ENCODE results near the gene KRTAP16-1.
"Not testable (repeated sequence)": the region's sequence is repeated elsewhere in the genome, so short reads cannot be mapped to it uniquely, and the experiment has no call there.

The KRTAP16-1 gene

GRCh38 chr17:41304091-41304490 is 5.0 kb downstream of the KRTAP16-1 start:
- no peak for DNase-seq (ENCODE audit: low read depth, low spot score)
- H3K27ac ChIP-seq = no peak overlapping the region

- H3K27ac ChIP-seq = no peak overlapping the region
- DNase-seq (ENCODE audit: low read depth, low spot score) = no peak
Measured at GRCh38 chr17:41302981-41303380, 6.1 kb downstream of the KRTAP16-1 start.

GRCh38 chr17:41301916-41302901 is 6.9 kb downstream of the KRTAP16-1 start, which contains the start of gene KRTAP29-1:
TSS of gene KRTAP29-1 (minus strand) at chr17:41302851. CDS start at chr17:41302851, 0 bp downstream.
- H3K27ac ChIP-seq = peak within 1 kb of the TSS; percentile 82
- DNase-seq (ENCODE audit: low read depth, low spot score) = no peak

GRCh38 chr17:41301204-41301790 is 7.8 kb downstream of the KRTAP16-1 start:
- peak; percentile 48 for DNase-seq (ENCODE audit: low read depth, low spot score)
- H3K27ac ChIP-seq = peak overlapping the region; percentile 82

GRCh38 chr17:41298458-41299135 is 10.5 kb downstream of the KRTAP16-1 start:
- H3K27ac ChIP-seq = no peak overlapping the region
- no peak for DNase-seq (ENCODE audit: low read depth, low spot score)

- DNase-seq (ENCODE audit: low read depth, low spot score) = no peak
- no peak overlapping the region for H3K27ac ChIP-seq
Measured at GRCh38 chr17:41296846-41297245, 12.3 kb downstream of the KRTAP16-1 start.

- no peak overlapping the region for H3K27ac ChIP-seq
- DNase-seq (ENCODE audit: low read depth, low spot score) = no peak
Measured at GRCh38 chr17:41294016-41294415, 15.1 kb downstream of the KRTAP16-1 start.

- DNase-seq (ENCODE audit: low read depth, low spot score) = no peak
- H3K27ac ChIP-seq = no peak overlapping the region
Measured at GRCh38 chr17:41287050-41287449, 22.1 kb downstream of the KRTAP16-1 start.

- no peak for DNase-seq (ENCODE audit: low read depth, low spot score)
- no peak overlapping the region for H3K27ac ChIP-seq
Measured at GRCh38 chr17:41284546-41284945, 24.6 kb downstream of the KRTAP16-1 start.

GRCh38 chr17:41284043-41284442 is 25.1 kb downstream of the KRTAP16-1 start:
- DNase-seq (ENCODE audit: low read depth, low spot score) = no peak
- no peak overlapping the region for H3K27ac ChIP-seq

GRCh38 chr17:41278176-41278955 is 30.7 kb downstream of the KRTAP16-1 start:
- DNase-seq (ENCODE audit: low read depth, low spot score) = no peak
- H3K27ac ChIP-seq = no peak overlapping the region

- H3K27ac ChIP-seq; DNase-seq (ENCODE audit: low read depth, low spot score): not testable (repeated sequence)
Measured at GRCh38 chr17:41275648-41276190, 33.4 kb downstream of the KRTAP16-1 start, which contains the start of gene KRTAP9-7. TSS of gene KRTAP9-7 (plus strand) at chr17:41275698. CDS start at chr17:41275698, 0 bp downstream.

- no peak for DNase-seq (ENCODE audit: low read depth, low spot score)
- H3K27ac ChIP-seq = no peak overlapping the region
Measured at GRCh38 chr17:41271858-41272257, 37.3 kb downstream of the KRTAP16-1 start.

GRCh38 chr17:41271323-41271722 is 37.8 kb downstream of the KRTAP16-1 start:
- not testable (repeated sequence) for DNase-seq (ENCODE audit: low read depth, low spot score); H3K27ac ChIP-seq

- DNase-seq (ENCODE audit: low read depth, low spot score) = no peak
- no peak overlapping the region for H3K27ac ChIP-seq
Measured at GRCh38 chr17:41267711-41268110, 41.4 kb downstream of the KRTAP16-1 start.

GRCh38 chr17:41265078-41265477 is 44.0 kb downstream of the KRTAP16-1 start, which contains the start of gene KRTAP9-6:
TSS of gene KRTAP9-6 (plus strand) at chr17:41265378. CDS start at chr17:41265378, 0 bp downstream.
- no peak for DNase-seq (ENCODE audit: low read depth, low spot score)
- no peak within 1 kb of the TSS for H3K27ac ChIP-seq

GRCh38 chr17:41264599-41264998 is 44.5 kb downstream of the KRTAP16-1 start:
- no peak for DNase-seq (ENCODE audit: low read depth, low spot score)
- no peak overlapping the region for H3K27ac ChIP-seq

GRCh38 chr17:41263212-41263611 is 45.9 kb downstream of the KRTAP16-1 start:
- no peak for DNase-seq (ENCODE audit: low read depth, low spot score)

GRCh38 chr17:41258406-41258805 is 50.7 kb downstream of the KRTAP16-1 start:
- no peak for DNase-seq (ENCODE audit: low read depth, low spot score)
- no peak overlapping the region for H3K27ac ChIP-seq

More at GRCh38 chr17:41263212-41263611, 45.9 kb downstream of the KRTAP16-1 start:
- no peak overlapping the region for H3K27ac ChIP-seq

Measured in epithelial cell of prostate (primary cell).